GM15510 (cell line): ENCODE data around the gene COL18A1.

Experiments used
- POLR2A ChIP-seq: IDR thresholded peaks from 3 replicates; pipeline ENCODE4 v1.6.1; 2011; ENCODE audit warnings: borderline replicate concordance; ENCODE audit not compliant: insufficient read length; ENCODE audit errors: extremely low read depth

The COL18A1 gene

GRCh38 chr21:45471525-45472221, 66.7 kb downstream of the COL18A1 start:
- no peak for TF ChIP-seq POLR2A

- TF ChIP-seq POLR2A: no peak
These were observed 67.7 kb downstream of the COL18A1 start for GRCh38 chr21:45472445-45473365.

GRCh38 chr21:45473496-45474322, 68.7 kb downstream of the COL18A1 start:
- TF ChIP-seq POLR2A: no peak

GRCh38 chr21:45474323-45474950, 69.5 kb downstream of the COL18A1 start:
- no peak for TF ChIP-seq POLR2A

- TF ChIP-seq POLR2A: no peak
These were observed 70.2 kb downstream of the COL18A1 start for GRCh38 chr21:45475004-45475685.

GRCh38 chr21:45475797-45476570, 71.0 kb downstream of the COL18A1 start:
- no peak for TF ChIP-seq POLR2A

- no peak for TF ChIP-seq POLR2A
These were observed 71.6 kb downstream of the COL18A1 start for GRCh38 chr21:45476582-45476981.

- TF ChIP-seq POLR2A: no peak
These were observed 72.5 kb downstream of the COL18A1 start for GRCh38 chr21:45477176-45478114.

GRCh38 chr21:45478115-45478801, 73.3 kb downstream of the COL18A1 start:
- TF ChIP-seq POLR2A: no peak

- no peak for TF ChIP-seq POLR2A
These were observed 74.1 kb downstream of the COL18A1 start for GRCh38 chr21:45478816-45479669.
